ENCODE results near the gene ACSL5. TPM values are rescaled to one million over a fixed set of nuclear protein-coding genes. Genes with fewer than 3 reads are reported as not detected.
"Not testable (repeated sequence)": the region's sequence is repeated elsewhere in the genome, so short reads cannot be mapped to it uniquely, and the experiment has no call there.

Gene ACSL5
- total RNA-seq, 1 donor from 2014 or later, result not detected

DNA sequence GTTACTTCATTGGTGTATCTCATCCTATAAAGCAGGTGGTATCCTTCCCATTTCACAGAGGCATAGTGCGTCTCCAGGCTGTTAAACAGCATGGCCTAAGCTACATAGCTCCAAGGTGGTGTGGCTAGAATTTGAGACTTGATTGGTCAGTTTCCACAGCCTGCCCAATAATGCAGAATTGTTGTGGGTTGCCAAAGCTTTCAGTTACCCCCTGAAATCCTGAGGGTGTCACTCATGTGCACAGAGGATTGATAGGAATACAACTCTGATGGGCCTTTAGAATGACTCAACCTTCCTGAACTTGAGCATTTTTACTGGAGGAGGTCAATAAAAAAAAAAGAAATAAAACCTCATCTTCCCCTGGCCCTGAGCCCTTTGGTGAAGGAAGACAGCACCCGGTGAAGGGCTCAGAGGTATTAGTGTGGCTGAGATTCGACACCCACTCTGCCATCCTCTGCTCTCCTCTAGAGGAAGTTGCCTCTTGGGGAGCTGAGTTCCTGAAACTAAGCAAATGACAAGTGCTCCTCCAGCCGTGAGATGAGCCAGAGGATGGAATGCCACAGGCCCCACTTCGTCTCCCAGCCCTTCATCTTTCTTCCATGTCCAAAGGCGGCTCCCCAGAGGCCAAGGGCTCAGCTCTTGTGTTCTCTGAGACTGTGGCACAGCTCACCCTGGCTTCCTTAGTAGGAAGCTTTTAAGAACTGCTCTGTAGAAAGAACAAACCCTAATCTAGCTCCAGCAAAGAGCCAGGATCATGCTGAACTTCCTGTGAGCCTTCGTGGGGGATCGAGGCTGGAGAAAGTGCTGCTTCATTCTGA, 1.0 kb downstream of the ACSL5 start:
- no peak overlapping the region for H2AFZ ChIP-seq (replicated peaks)
- Mint-ChIP-seq H3K36me3 (no peaks in the 10 kb centered on the region), H3K27me3 (ENCODE audit: insufficient read depth, low read depth) (peaks cover 4% of the 10 kb centered on the region), H3K9me3 (peaks cover 4% of the 10 kb centered on the region), H3K4me1 (peaks cover 14% of the 10 kb centered on the region), H3K4me3 (peak overlapping the region; percentile 38), H3K27ac (peak overlapping the region; percentile 76)
- H3K9me3 ChIP-seq (ENCODE audit: low read depth), result no peaks in the 10 kb centered on the region
- H3K27me3 ChIP-seq, result no peaks in the 10 kb centered on the region
- H4K20me1 ChIP-seq (ENCODE audit: low read depth), result no peaks in the 10 kb centered on the region
- H3K9ac ChIP-seq, result no peak overlapping the region
- H3K36me3 ChIP-seq, result no peaks in the 10 kb centered on the region
- no peak overlapping the region for H3K27ac ChIP-seq
- TF ChIP-seq EZH2 (IDR thresholded peaks at IDR 0.05) (no peak), EZH2phosphoT487 (IDR thresholded peaks at IDR 0.05) (no peak)
- TF ChIP-seq, protein P1, sequence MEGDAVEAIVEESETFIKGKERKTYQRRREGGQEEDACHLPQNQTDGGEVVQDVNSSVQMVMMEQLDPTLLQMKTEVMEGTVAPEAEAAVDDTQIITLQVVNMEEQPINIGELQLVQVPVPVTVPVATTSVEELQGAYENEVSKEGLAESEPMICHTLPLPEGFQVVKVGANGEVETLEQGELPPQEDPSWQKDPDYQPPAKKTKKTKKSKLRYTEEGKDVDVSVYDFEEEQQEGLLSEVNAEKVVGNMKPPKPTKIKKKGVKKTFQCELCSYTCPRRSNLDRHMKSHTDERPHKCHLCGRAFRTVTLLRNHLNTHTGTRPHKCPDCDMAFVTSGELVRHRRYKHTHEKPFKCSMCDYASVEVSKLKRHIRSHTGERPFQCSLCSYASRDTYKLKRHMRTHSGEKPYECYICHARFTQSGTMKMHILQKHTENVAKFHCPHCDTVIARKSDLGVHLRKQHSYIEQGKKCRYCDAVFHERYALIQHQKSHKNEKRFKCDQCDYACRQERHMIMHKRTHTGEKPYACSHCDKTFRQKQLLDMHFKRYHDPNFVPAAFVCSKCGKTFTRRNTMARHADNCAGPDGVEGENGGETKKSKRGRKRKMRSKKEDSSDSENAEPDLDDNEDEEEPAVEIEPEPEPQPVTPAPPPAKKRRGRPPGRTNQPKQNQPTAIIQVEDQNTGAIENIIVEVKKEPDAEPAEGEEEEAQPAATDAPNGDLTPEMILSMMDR (IDR thresholded peaks at IDR 0.05), result no peak
- H3K4me3 ChIP-seq, result no peak overlapping the region
- H3F3A ChIP-seq (ENCODE audit: low read depth), result no peaks in the 10 kb centered on the region
- H3K79me2 ChIP-seq (ENCODE audit: low read depth), result no peaks in the 10 kb centered on the region
- DNase-seq (ENCODE audit: low spot score), result no peak
- no peak overlapping the region for H3K4me2 ChIP-seq
- H3K4me1 ChIP-seq, result no peaks in the 10 kb centered on the region

DNA sequence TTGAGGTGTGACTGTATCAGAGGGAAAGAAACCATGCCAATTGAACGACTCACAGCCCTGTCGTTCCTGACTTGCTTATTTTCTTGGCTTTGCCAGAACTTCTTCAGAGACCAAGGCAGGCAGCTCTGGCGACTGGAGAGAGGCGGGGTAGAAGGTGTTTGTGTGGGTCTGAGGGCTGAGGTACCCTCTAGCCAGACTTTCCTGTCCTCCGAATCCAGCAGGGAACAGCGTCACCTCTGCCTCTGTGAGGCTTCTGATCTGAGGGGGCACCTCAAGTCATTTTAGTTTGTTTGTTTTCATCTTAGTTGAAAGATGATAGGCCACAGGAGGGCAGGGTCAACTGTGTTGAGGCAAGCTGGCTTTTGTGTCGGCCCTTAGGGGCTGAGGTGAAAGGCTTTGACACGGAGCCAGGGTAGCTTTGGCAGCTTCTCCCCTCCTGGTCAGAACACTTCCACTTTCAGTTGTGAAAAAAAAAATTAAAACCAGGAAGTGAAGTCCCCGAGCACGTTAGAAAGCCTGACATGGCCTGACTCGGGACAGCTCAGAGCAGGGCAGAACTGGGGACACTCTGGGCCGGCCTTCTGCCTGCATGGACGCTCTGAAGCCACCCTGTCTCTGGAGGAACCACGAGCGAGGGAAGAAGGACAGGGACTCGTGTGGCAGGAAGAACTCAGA, 1.9 kb downstream of the ACSL5 start:
- no peak for TF ChIP-seq EZH2phosphoT487 (IDR thresholded peaks at IDR 0.05)
- no peak for TF ChIP-seq EZH2 (IDR thresholded peaks at IDR 0.05)
- TF ChIP-seq, protein P1 (IDR thresholded peaks at IDR 0.05), result no peak
- Mint-ChIP-seq H3K27ac (peak overlapping the region; percentile 81), H3K36me3 (no peaks in the 10 kb centered on the region), H3K27me3 (ENCODE audit: insufficient read depth, low read depth) (peaks cover 6% of the 10 kb centered on the region), H3K4me1 (peaks cover 14% of the 10 kb centered on the region), H3K4me3 (peak overlapping the region; percentile 38), H3K9me3 (peaks cover 4% of the 10 kb centered on the region)
- Histone ChIP-seq H3K9me3 (ENCODE audit: low read depth) (no peaks in the 10 kb centered on the region), H3K4me1 (no peaks in the 10 kb centered on the region), H3K4me2 (no peak overlapping the region), H3K36me3 (no peaks in the 10 kb centered on the region), H3F3A (ENCODE audit: low read depth) (no peaks in the 10 kb centered on the region), H3K4me3 (no peak overlapping the region), H3K27ac (no peak overlapping the region), H3K9ac (no peak overlapping the region), H3K27me3 (no peaks in the 10 kb centered on the region), H4K20me1 (ENCODE audit: low read depth) (no peaks in the 10 kb centered on the region), H3K79me2 (ENCODE audit: low read depth) (no peaks in the 10 kb centered on the region), H2AFZ (replicated peaks) (no peak overlapping the region)
- no peak for DNase-seq (ENCODE audit: low spot score)

DNA sequence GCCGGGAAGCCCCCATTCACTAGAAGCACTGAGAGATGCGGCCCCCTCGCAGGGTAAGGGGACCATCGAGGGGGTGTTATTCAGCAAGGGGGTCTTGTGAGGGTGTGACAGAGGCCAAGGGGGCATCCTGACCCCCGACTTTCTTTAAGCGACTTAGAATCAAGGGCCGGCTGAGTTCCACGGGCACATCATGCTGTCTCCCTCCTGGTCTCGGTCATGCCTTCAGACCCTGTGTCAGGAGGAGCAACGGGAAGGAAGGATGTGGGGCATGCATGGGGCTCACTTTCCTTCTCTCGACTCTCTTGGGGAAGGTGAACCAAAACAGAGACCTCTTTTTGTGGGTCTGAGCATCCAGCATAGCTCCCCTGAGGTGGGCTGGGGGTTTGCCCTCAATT, 2.5 kb downstream of the ACSL5 start:
- no peaks in the 10 kb centered on the region for H3K9me3 ChIP-seq (ENCODE audit: low read depth)
- H3K36me3 ChIP-seq, result no peaks in the 10 kb centered on the region
- DNase-seq (ENCODE audit: low spot score), result no peak
- Mint-ChIP-seq H3K36me3 (no peaks in the 10 kb centered on the region), H3K27ac (peak overlapping the region; percentile 81), H3K4me1 (peaks cover 14% of the 10 kb centered on the region), H3K4me3 (no peak overlapping the region), H3K27me3 (ENCODE audit: insufficient read depth, low read depth) (peaks cover 2% of the 10 kb centered on the region), H3K9me3 (peaks cover 2% of the 10 kb centered on the region)
- no peaks in the 10 kb centered on the region for H3K4me1 ChIP-seq
- no peaks in the 10 kb centered on the region for H4K20me1 ChIP-seq (ENCODE audit: low read depth)
- H3K27ac ChIP-seq, result no peak overlapping the region
- no peak overlapping the region for H3K4me2 ChIP-seq
- no peak overlapping the region for H3K4me3 ChIP-seq
- no peaks in the 10 kb centered on the region for H3K27me3 ChIP-seq
- H3F3A ChIP-seq (ENCODE audit: low read depth), result no peaks in the 10 kb centered on the region
- H3K79me2 ChIP-seq (ENCODE audit: low read depth), result no peaks in the 10 kb centered on the region
- no peak overlapping the region for H3K9ac ChIP-seq
- no peak overlapping the region for H2AFZ ChIP-seq (replicated peaks)
- TF ChIP-seq, protein P1 (IDR thresholded peaks at IDR 0.05), result no peak
- no peak for TF ChIP-seq EZH2phosphoT487 (IDR thresholded peaks at IDR 0.05)
- TF ChIP-seq EZH2 (IDR thresholded peaks at IDR 0.05), result no peak

DNA sequence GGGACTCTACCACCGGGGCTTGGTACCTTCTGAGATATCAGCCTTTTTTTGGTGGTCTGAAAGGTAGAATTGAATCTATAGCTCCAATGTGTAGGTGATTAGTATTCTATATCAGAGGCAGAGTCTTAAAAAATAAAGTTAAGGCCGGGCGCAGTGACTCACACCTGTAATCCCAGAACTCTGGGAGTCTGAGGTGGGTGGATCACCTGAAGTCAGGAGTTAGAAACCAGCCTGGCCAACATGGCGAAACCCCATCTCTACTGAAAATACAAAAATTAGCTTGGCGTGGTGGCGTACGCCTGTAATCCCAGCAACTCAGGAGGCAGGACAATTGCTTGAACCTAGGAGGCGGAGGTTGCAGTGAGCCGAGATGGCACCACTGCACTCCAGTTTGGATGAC, 3.2 kb downstream of the ACSL5 start:
- H3K4me3 Mint-ChIP-seq; H3K27me3 ChIP-seq; H4K20me1 ChIP-seq (ENCODE audit: low read depth); H3K4me2 ChIP-seq; H3K27ac Mint-ChIP-seq; H3K4me1 ChIP-seq; DNase-seq (ENCODE audit: low spot score); H3K9ac ChIP-seq; H3K4me3 ChIP-seq; H3K9me3 ChIP-seq (ENCODE audit: low read depth); H3K9me3 Mint-ChIP-seq; H2AFZ ChIP-seq (replicated peaks); H3K36me3 ChIP-seq; H3K79me2 ChIP-seq (ENCODE audit: low read depth); H3K27ac ChIP-seq; H3K36me3 Mint-ChIP-seq; H3F3A ChIP-seq (ENCODE audit: low read depth); H3K27me3 Mint-ChIP-seq (ENCODE audit: insufficient read depth, low read depth): not testable (repeated sequence)
- peaks cover 14% of the 10 kb centered on the region for H3K4me1 Mint-ChIP-seq

Measured in neural progenitor cell (in vitro differentiated cells).